Heart right ventricle (tissue), 16 donors: Measurements from ENCODE around the gene SND1. TPM values are rescaled to one million over a fixed set of nuclear protein-coding genes. Genes with fewer than 3 reads are reported as not detected.
A peak's percentile ranks its signal among the peaks of the same experiment; 100 is the strongest.

Source experiments
- ATAC-seq, 8 donors: fragments of 200-7000 bp; cut with Tn5 transposase; one replicate each; pipeline ENCODE4 v1.9.1; 2020; ENCODE audit warnings: mild to moderate bottlenecking in 8 of 8, moderate library complexity in 8 of 8, moderate number of reproducible peaks in 1 of 8
- DNase-seq, 2 donors: peaks; one replicate each; pipeline ENCODE4 v3.0.0-alpha.2; 2020
- H3K27ac ChIP-seq, 10 donors: fragments of 200-600 bp; sonication (generic) in 2 of 10; one replicate each; pipeline versions ENCODE4 v1.5.0 to v1.8.0; 2020 to 2022; ENCODE audit warnings: mild to moderate bottlenecking in 3 of 10
- H3K27me3 ChIP-seq, 7 donors: fragments of 200-600 bp; one replicate each; pipeline ENCODE4 v1.8.0; 2021 to 2022; ENCODE audit warnings: mild to moderate bottlenecking in 2 of 7
- H3K36me3 ChIP-seq, 9 donors: fragments of 200-600 bp; sonication (generic) in 1 of 9; one replicate each; pipeline versions ENCODE4 v1.5.0 to v1.8.0; 2020 to 2022; ENCODE audit warnings: mild to moderate bottlenecking in 2 of 9
- H3K4me1 ChIP-seq, 9 donors: fragments of 200-600 bp; sonication (generic) in 1 of 9; one replicate each; pipeline versions ENCODE4 v1.5.0 to v1.8.0; 2020 to 2022; ENCODE audit warnings: mild to moderate bottlenecking in 4 of 9
- H3K4me3 ChIP-seq, 10 donors: fragments of 200-600 bp; sonication (generic) in 2 of 10; one replicate each; pipeline versions ENCODE4 v1.5.0 to v1.8.0; 2020 to 2022; ENCODE audit warnings: mild to moderate bottlenecking in 7 of 10, moderate library complexity in 2 of 10
- H3K9me3 ChIP-seq, 11 donors: fragments of 200-600 bp in 10 of 11; sonication (generic) in 2 of 11; one replicate each; pipeline versions ENCODE4 v1.5.0 to v1.8.0; 2013 to 2022; ENCODE audit warnings: mild to moderate bottlenecking in 2 of 11, control low read depth in 1 of 11, moderate library complexity in 1 of 11
- CTCF ChIP-seq, 9 donors: fragments of 200-600 bp; sonication (generic) in 2 of 9; IDR thresholded peaks; one replicate each; pipeline versions ENCODE4 v1.5.0 to v1.8.0; 2021 to 2022; ENCODE audit warnings: antibody characterized with exemption in 9 of 9, mild to moderate bottlenecking in 5 of 9, moderate library complexity in 1 of 9
- WGBS, 2 donors: extraction: QIAGEN DNeasy Blood & Tissue Kit; methylation state at CpG; one replicate each; pipeline ENCODE4 v1.1.7; 2013; ENCODE audit warnings: inconsistent platforms in 1 of 2; 5-methylcytosine and 5-hydroxymethylcytosine counted together
- intact Hi-C, 10 donors: fragments of 100-400 bp; cut with DNase I; formaldehyde crosslinking; loops; one replicate each; pipeline versions ENCODE4 v1.11.1 to v1.14.2; 2022
- polyA plus RNA-seq, 2 donors: library from polyadenylated mRNA; stranded (reverse); fragments of 200-250 nt; gene quantifications; one replicate each; pipeline ENCODE4 v1.2.3, GENCODE V29; 2013
- total RNA-seq, 10 donors: library from RNA; stranded (reverse); fragmentation: NEBNext Ultra II Directional in 3 of 10; extraction: Animal tissue kit (Norgen Biotek cat#: 25700) in 3 of 10; gene quantifications; one replicate each; pipeline versions ENCODE4 v1.2.1 to v1.2.4, GENCODE V29; 2021 to 2023
- donor health status: Arrhythmogenic right ventricular cardiomyopathy.
- donor health status: ischemic (EF 13 %, LVEDD 7.1; RV severe dilation, severe dysfunction).
- donor health status: healthy with polysubstance abuse.
- donor health status: DM: no; HTN: yes; CAD: no.
- donor health status: DM: no; HTN: no; CAD: no.
- donor health status: ischemic (EF 25% LVEDD 6.9; RV normal size, moderate dysfunction).
- donor health status: ischemic (EF 25% LVEDD 5.7; RV mildly dilated, moderate dysfunction).
- donor health status: healthy.
- donor health status: DM: yes; HTN: yes; CAD: no.
- donor health status: Ischemic cardiomyopathy.
- donor health status: ischemic (EF 35%, LVEDD 5.7; RV mildly dilated, moderate dysfunction).
- donor health status: nonischemic (EF 11% LVEDD 7.7; RV severe dilation, severe dysfunction).
- donor health status: DM: yes; HTN: yes; CAD: no.
- donor health status: PGD.
- donor health status: ischemic (EF 29% LVEDD 5.4; RV normal size, mild dysfunction).
- donor health status: nonischemic (EF 23%, LVEDD 6.1; RV moderate dilation, normal function).

Gene SND1
- total and polyA plus RNA-seq, 12 donors: 39.9 to 107 (median 80.8) TPM

DNA sequence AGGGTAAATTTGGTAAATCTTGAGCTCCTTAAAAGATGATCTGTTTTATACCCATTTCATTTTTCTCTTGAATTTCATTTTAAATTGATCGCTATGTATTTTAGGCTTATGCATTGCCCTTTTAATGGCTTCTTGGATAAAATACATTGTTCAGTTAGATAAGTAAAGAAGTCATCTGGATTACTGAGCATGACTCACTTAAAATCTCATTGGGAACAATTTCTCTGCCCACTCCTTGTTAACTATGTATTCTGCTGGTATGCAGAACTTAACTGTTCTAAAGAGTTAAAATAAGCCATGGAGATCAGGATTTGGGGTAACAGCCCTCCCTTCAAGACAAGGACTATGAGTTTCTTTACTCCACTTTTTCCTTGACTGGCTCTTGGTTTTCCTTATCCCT is 134.2 kb downstream of the SND1 start:
- DNase-seq: no peak
- H3K27ac ChIP-seq: no peak overlapping the region
- peaks cover 0 to 56% (median 8%) of the 10 kb centered on the region in 9 donors for H3K4me1 ChIP-seq
- no peak for TF ChIP-seq CTCF (IDR thresholded peaks at IDR 0.05)
- H3K36me3 ChIP-seq: no peaks in the 10 kb centered on the region
- no peak for ATAC-seq
- H3K4me3 ChIP-seq: no peak overlapping the region
- WGBS, 2 donors: 96 to 98% methylated on average over 1 of the region's 1 CpG
- no peaks in the 10 kb centered on the region for H3K27me3 ChIP-seq
- intact Hi-C loops: no loop called here
- H3K9me3 ChIP-seq: no peaks in the 10 kb centered on the region

DNA sequence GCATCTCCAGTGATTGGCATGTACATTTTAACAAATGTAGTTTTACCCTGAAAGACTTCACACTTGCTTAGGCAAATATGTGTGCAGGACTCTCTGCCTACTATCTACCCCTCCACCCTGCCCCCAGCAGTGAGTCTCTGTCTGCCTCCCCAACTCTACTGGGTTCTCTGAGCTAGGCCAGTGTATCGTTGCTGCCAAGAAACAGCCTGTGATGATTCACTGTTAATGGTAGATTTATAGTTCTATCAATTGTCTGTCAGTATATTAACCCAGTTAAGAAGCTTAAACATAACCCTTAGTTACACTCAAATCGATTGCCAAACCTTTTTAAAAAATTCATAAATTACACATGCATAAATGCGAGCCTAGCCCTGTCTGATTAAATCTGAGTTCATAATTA is 137.0 kb downstream of the SND1 start:
- ATAC-seq (no peak), DNase-seq (no peak)
- no peak overlapping the region for H3K4me3 ChIP-seq
- intact Hi-C loops: no loop called here
- no peaks in the 10 kb centered on the region for H3K27me3 ChIP-seq
- H3K9me3 ChIP-seq: no peaks in the 10 kb centered on the region
- H3K36me3 ChIP-seq: no peaks in the 10 kb centered on the region
- H3K27ac ChIP-seq: no peak overlapping the region
- TF ChIP-seq CTCF (IDR thresholded peaks at IDR 0.05): no peak
- peaks cover 0 to 54% (median 0%) of the 10 kb centered on the region in 9 donors for H3K4me1 ChIP-seq
- WGBS, 2 donors: 95 to 99% methylated on average over 3 of the region's 3 CpGs

GRCh38 chr7:127791446-127792189 is 139.6 kb downstream of the SND1 start:
- H3K36me3 ChIP-seq: no peaks in the 10 kb centered on the region
- H3K27ac ChIP-seq: no peak overlapping the region
- no peak overlapping the region for H3K4me3 ChIP-seq
- no peak for ATAC-seq
- TF ChIP-seq CTCF (IDR thresholded peaks at IDR 0.05): no peak
- no peak for DNase-seq
- peaks cover 0 to 57% (median 7%) of the 10 kb centered on the region in 9 donors for H3K4me1 ChIP-seq
- H3K9me3 ChIP-seq: no peaks in the 10 kb centered on the region
- 93 to 94% methylated on average over 6 of the region's 6 CpGs for WGBS, 2 donors
- intact Hi-C loops: no loop called here
- H3K27me3 ChIP-seq: no peaks in the 10 kb centered on the region

DNA sequence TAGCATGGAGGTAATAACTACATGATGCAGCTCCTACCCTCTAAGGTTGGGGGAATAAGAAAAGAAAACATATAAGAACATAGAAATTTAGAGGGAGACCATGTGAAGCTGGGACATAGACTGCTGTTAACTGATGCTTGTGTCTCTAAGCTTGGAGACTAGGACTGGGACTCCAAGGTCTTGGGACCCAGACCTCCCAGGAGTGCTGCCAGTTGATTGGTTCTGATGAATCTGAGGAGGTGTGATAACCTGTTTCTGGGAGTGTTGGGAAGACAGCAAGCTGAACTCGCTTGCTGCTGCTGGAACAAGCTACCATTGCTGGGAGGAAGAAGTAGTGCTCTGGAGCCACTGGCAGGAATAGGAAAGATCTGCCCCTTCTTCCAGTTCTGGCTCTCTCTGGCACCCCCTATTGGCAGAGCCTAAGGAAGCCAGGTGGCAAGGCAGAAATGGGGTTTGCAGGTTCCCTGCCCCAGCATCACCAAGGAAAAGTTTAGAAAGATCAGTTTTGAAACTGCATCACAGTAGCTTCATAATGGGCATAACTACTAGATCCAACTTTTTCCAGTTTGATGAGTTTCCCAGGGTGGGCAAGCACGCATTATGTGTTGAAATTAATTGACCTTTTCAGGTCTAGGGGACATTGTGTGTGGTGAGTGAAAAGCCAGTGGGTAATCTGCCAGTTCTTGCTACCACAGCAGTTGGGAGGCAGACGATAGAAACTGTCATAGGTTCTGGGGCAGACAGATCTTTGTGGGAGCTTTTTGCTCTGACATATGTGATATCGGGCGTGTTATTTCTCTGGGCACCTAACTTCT is 140.7 kb downstream of the SND1 start:
- peak in 7 of 9 donors; percentile 32 to 68 (median 45) for TF ChIP-seq CTCF (IDR thresholded peaks at IDR 0.05)
- no peaks in the 10 kb centered on the region for H3K36me3 ChIP-seq
- 94 to 95% methylated on average over 5 of the region's 5 CpGs for WGBS, 2 donors
- no peaks in the 10 kb centered on the region for H3K9me3 ChIP-seq
- DNase-seq: no peak
- no peaks in the 10 kb centered on the region for H3K27me3 ChIP-seq
- intact Hi-C loops: no loop called here
- no peak overlapping the region for H3K4me3 ChIP-seq
- no peak overlapping the region for H3K27ac ChIP-seq
- peak in 1 of 8 donors; percentile 49 for ATAC-seq
- H3K4me1 ChIP-seq: peaks cover 0 to 53% (median 7%) of the 10 kb centered on the region in 9 donors
